Measurements from ENCODE around the gene ZG16B.

ZG16B gene

GRCh38 chr16:2866431-2866830 is 36.3 kb downstream of the ZG16B start:
- TF ChIP-seq, protein P1, sequence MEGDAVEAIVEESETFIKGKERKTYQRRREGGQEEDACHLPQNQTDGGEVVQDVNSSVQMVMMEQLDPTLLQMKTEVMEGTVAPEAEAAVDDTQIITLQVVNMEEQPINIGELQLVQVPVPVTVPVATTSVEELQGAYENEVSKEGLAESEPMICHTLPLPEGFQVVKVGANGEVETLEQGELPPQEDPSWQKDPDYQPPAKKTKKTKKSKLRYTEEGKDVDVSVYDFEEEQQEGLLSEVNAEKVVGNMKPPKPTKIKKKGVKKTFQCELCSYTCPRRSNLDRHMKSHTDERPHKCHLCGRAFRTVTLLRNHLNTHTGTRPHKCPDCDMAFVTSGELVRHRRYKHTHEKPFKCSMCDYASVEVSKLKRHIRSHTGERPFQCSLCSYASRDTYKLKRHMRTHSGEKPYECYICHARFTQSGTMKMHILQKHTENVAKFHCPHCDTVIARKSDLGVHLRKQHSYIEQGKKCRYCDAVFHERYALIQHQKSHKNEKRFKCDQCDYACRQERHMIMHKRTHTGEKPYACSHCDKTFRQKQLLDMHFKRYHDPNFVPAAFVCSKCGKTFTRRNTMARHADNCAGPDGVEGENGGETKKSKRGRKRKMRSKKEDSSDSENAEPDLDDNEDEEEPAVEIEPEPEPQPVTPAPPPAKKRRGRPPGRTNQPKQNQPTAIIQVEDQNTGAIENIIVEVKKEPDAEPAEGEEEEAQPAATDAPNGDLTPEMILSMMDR (IDR thresholded peaks at IDR 0.05; ENCODE audit: extremely low read depth, missing control alignments): no peak
- DNase-seq (ENCODE audit: low spot score): no peak

- no peak for DNase-seq (ENCODE audit: low spot score)
- TF ChIP-seq, protein P1 (IDR thresholded peaks at IDR 0.05; ENCODE audit: extremely low read depth, missing control alignments): no peak
These were observed 37.5 kb downstream of the ZG16B start for GRCh38 chr16:2867661-2867986.

GRCh38 chr16:2867987-2868789 is 38.1 kb downstream of the ZG16B start:
- peak; percentile 96 for DNase-seq (ENCODE audit: low spot score)
- TF ChIP-seq, protein P1 (IDR thresholded peaks at IDR 0.05; ENCODE audit: extremely low read depth, missing control alignments): peak; percentile 82

GRCh38 chr16:2871926-2872325 is 41.8 kb downstream of the ZG16B start:
- DNase-seq (ENCODE audit: low spot score): no peak
- TF ChIP-seq, protein P1 (IDR thresholded peaks at IDR 0.05; ENCODE audit: extremely low read depth, missing control alignments): no peak

DNA sequence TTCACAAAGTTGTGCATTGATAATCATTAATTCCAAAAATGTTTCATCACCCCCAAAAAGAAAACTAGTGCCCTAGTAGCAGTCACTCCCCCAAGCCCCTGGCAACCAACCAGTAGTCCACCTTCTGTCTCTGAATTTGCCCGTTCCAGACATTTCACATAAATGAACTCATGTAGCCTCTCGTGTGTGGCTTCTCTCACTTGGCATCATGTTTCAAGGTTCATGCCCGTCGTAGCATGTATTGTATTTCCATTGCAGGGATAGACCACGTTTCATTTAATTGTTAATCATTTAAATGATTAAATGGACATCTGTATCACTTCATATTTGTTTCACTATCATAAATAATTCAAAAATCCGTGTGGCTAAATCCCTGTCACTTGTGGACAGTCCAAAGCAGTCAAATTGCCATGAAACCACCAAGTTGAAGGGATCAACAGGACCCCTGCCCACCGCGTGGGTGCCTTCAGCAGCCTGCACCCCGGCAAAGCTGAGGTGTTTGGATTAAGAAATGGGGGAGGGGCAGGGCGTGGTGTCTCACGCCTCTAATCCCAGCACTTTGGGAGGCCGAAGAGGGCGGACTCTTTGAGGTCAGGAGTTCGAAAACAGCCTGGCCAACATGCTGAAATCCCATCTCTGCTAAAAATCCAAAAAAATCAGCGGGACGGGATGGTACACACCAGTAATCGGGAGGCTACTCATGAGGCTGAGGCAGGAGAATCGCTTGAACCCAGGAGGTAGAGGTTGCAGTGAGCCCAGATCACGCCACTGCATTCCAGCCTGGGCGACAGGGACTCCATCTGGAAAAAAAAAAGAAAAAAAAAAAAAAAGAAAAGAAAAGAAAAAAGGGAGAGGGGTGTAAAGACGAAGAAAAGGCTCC is 44.2 kb downstream of the ZG16B start:
- TF ChIP-seq, protein P1 (IDR thresholded peaks at IDR 0.05; ENCODE audit: extremely low read depth, missing control alignments): no peak
- no peak for DNase-seq (ENCODE audit: low spot score)

DNA sequence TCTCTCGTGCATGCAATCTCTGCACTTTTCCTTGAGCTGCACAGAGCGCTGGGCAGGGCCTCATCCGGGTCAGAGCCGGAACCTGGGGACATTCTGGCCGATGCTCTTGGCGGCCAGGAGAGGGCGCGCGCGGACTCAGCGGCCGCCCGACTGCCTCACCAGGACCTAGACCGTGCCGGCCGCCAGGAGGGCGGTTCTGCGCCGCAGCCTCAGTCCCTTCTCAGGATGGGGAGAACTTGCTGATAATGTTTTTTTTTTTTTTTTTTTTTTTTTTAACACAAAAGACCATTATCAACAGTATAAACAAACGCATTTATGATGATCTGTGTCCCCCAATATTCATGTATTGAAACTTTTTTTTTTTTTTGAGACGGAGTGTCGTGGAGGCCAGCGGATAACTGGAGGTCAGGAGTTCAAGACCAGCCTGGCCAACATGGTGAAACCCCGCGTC is 44.8 kb downstream of the ZG16B start:
- TF ChIP-seq, protein P1 (IDR thresholded peaks at IDR 0.05; ENCODE audit: extremely low read depth, missing control alignments): peak; percentile 89
- peak; percentile 81 for DNase-seq (ENCODE audit: low spot score)

Measured in GM20000 (cell line).